Measurements from ENCODE around the gene GP1BB.

DNA sequence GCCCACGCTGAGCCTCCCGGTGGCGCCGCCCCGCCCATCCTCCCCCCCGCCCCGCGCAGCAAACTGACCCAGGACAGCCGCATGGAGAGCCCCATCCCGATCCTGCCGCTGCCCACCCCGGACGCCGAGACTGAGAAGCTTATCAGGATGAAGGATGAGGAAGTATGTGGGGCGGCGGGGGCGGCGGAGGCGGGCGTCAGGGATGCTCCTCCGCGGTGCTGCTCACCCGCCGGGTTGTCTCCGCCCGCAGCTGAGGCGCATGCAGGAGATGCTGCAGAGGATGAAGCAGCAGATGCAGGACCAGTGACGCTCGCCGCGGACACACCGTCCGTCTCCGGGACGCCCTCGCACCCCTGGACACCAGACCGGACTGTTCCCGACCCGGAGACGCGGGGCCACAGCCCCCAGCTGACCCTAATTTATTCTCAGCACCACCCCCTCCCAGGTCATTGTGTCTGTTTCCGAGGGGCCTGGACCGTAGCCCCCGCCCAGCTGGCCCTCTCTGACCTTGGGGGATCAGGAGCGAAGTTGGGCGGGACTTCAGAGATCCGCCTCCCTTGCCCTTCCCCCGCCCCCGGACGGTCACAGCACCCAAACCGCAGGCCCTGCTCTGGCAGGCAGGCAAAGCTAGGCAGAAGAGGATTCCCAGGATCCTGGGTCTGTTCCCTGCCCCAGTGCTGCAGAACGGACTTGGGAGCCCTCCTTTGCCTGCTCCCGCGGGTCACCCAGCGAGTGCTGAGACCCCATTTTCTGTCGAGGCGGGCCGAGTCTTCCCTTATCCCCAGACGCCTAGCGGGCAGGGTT, 959 bp upstream of the GP1BB start:
- TF ChIP-seq EZH2 (IDR thresholded peaks at IDR 0.05; ENCODE audit: borderline replicate concordance, low read length): no peak
- TF ChIP-seq, protein P1, sequence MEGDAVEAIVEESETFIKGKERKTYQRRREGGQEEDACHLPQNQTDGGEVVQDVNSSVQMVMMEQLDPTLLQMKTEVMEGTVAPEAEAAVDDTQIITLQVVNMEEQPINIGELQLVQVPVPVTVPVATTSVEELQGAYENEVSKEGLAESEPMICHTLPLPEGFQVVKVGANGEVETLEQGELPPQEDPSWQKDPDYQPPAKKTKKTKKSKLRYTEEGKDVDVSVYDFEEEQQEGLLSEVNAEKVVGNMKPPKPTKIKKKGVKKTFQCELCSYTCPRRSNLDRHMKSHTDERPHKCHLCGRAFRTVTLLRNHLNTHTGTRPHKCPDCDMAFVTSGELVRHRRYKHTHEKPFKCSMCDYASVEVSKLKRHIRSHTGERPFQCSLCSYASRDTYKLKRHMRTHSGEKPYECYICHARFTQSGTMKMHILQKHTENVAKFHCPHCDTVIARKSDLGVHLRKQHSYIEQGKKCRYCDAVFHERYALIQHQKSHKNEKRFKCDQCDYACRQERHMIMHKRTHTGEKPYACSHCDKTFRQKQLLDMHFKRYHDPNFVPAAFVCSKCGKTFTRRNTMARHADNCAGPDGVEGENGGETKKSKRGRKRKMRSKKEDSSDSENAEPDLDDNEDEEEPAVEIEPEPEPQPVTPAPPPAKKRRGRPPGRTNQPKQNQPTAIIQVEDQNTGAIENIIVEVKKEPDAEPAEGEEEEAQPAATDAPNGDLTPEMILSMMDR (conservative IDR thresholded peaks at IDR 0.05 in 1 of 2, IDR thresholded peaks at IDR 0.05 in 1 of 2; ENCODE audit: extremely low read depth in 1 of 2, insufficient read depth in 1 of 2, low read depth in 1 of 2, low read length in 2 of 2): no peak

Data from mammary epithelial cell (primary cell).